ENCODE data around the gene TMEM129.

The TMEM129 gene

DNA sequence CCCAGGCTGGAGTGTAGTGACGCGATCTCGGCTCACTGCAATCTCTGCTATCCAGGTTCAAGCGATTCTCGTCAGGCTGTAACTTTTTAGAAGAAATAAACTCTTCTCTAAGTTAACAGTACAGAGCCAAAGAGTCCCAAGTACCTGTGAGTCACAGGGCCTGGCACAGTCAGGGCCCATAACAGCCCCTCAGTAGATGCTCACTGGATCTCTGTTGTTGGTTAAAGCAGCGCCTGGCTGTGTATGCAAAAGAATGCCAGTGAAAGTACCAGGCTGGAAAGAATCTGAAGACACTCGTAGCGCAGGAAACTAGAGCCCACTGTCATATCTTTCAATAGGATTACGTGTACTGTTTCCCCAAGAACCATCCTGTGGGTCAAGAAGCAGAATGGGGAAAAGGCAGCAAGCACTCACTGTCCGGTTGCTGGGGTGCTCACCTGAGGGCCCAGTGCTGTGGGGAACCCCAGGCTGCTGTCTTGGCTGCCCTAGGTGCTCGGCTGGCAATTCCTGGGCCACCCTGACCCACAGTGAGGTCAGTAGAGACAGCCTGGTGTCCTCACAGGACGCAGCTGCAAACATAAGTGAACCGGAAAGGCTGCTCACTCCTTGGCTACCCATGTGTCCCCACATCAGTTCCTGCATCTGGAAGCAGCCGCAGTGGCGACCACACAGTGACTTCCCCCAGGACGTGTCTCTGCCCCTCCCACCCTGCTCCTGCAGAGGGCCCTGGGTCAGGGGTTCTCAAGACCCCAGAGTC lies 5.9 kb downstream of the TMEM129 start:
- Histone ChIP-seq H3K9me3 (ENCODE audit: control insufficient read depth, low read length) (no peaks in the 10 kb centered on the region), H3K9ac (ENCODE audit: low read length) (no peak overlapping the region), H3K4me3 (ENCODE audit: low read length) (no peak overlapping the region), H3K36me3 (ENCODE audit: control insufficient read depth, insufficient read depth, low read length, severe bottlenecking) (peaks cover 13% of the 10 kb centered on the region), H3K4me1 (ENCODE audit: control insufficient read depth, insufficient read depth, low read length) (peaks cover 32% of the 10 kb centered on the region), H3K27me3 (replicated peaks; ENCODE audit: control insufficient read depth, insufficient read depth, low read length) (no peaks in the 10 kb centered on the region)
- DNase-seq (ENCODE audit: low read depth) = no peak

DNA sequence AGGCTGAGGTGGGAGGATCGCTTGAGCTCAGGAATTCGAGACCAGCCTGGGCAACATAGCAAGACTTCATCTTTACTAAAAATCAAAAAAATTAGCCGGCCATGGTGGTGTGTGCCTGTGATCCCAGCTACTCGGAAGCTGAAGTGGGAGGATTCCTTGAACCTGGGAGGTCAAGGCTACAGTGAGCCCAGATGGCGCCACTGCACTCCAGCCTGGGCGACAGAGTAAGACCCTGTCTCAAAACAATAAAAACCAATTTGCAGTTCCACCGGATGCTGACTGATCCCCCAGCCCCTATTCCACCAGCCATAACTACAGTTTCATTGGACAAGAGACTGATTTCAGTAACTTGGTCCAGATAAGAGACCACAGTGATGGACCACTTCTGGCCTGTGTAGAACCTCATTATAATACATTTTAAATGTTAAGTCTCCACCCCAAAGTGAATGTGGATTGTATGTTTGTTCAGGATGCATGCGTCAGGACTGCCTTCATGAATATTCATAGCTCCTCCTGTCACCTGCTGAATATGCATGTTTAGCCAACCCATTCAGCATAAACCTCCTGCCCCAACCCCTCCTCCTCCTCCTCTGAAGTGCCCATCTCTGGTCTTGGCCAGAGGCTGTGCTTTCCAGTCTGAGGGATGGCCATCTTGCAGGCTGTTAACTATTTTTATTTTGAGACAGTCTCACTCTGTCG lies 6.7 kb downstream of the TMEM129 start:
- Histone ChIP-seq H3K9me3 (ENCODE audit: control insufficient read depth, low read length) (no peaks in the 10 kb centered on the region), H3K36me3 (ENCODE audit: control insufficient read depth, insufficient read depth, low read length, severe bottlenecking) (peaks cover 15% of the 10 kb centered on the region)

DNA sequence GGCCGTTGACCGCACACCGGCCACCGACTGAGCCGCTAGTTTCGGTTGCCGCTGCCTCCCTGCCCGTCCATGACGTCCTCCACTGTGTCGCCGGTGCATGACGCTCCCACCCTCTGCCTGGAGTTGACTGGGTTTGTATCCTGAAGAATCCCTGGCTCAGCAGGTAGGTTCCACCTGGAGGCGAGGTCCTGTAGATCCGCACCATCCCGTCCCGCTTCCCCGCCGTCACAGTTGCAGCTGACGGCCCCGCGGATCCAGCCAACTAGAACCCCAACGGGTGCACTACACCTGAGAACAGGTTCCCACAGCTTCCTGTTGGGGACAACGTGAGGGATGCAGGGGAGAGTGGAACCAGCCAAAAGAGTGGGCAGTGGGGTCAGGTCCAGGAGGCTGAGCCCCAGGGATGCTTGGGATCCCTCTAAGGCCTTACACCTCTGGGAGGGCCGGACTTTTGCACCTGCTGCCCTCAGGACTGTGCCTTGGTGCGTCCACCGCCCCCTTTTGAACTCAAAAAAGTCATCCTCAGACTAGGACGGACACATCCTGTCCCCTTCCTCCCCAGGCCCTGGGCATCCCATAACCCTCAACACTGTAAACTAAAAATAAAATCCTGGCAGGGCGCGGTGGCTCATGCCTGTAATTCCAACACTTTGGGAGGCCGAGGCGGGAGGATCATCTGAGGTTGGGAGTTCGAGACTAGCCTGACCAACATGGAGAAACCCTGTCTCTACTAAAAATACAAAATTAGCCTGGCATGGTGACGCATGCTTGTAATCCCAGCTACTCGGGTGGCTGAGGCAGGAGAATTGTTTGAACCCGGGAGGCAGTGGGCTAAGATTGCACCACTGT lies 7.9 kb downstream of the TMEM129 start:
- Histone ChIP-seq H3K27me3 (replicated peaks; ENCODE audit: control insufficient read depth, insufficient read depth, low read length) (no peaks in the 10 kb centered on the region), H3K9me3 (ENCODE audit: control insufficient read depth, low read length) (no peaks in the 10 kb centered on the region), H3K36me3 (ENCODE audit: control insufficient read depth, insufficient read depth, low read length, severe bottlenecking) (peaks cover 13% of the 10 kb centered on the region), H3K4me3 (ENCODE audit: low read length) (peak overlapping the region; percentile 94), H3K4me1 (ENCODE audit: control insufficient read depth, insufficient read depth, low read length) (peaks cover 22% of the 10 kb centered on the region), H3K9ac (ENCODE audit: low read length) (peak overlapping the region; percentile 93)
- DNase-seq (ENCODE audit: low read depth) = no peak

More for the DNA sequence above, 6.7 kb downstream of the TMEM129 start:
- Histone ChIP-seq H3K27me3 (replicated peaks; ENCODE audit: control insufficient read depth, insufficient read depth, low read length) (no peaks in the 10 kb centered on the region), H3K4me3 (ENCODE audit: low read length) (no peak overlapping the region), H3K4me1 (ENCODE audit: control insufficient read depth, insufficient read depth, low read length) (peaks cover 29% of the 10 kb centered on the region), H3K9ac (ENCODE audit: low read length) (peak overlapping the region; percentile 22)
- no peak for DNase-seq (ENCODE audit: low read depth)

DNA sequence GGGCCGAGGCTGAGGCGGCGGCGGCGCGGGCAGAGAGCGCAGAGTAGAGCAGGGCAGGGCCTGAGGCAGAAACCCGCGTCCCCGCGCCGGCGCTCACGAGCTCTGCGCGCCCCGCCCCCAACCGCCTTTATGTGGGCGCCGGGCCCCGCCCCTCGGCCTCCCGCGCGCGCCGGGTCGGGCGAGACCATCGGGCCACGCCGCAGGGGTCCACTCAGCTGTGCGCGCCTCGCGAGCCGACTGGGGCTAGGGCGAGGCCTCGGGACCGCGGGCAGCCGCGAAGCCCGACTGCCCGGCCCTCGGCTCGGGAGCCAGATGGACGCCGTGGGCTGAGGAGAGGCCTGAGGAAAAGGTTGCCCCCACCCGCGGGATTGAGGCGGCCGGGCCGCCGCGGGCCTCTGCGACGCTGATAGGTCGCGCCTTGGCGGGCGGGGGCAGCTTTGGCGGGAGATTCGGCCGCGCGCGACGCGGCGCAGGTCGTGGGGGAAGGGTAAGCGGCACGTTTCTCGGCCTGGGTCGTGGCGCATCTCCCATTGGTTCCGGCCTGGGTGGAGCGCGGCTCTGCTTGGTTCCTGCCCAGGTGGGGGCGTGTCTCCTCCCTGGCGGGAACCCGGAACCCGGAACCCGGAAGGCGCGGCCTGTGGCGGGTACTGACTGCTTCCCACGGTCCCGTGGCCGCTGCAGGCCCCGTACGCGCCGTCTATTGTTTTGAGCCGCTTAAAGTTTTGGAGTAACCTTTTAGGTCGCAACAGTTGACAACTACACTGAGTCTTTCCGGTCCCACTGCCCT lies 8.7 kb downstream of the TMEM129 start, which contains the start of gene SLBP:
Gene SLBP (minus strand): TSS at position 104 of the 787 bp plus-strand sequence. CDS start 131 bp downstream, outside the sequence.
- peak within 1 kb of the TSS; percentile 93 for H3K9ac ChIP-seq (ENCODE audit: low read length)
- no peaks in the 10 kb centered on the region for H3K27me3 ChIP-seq (replicated peaks; ENCODE audit: control insufficient read depth, insufficient read depth, low read length)
- no peaks in the 10 kb centered on the region for H3K9me3 ChIP-seq (ENCODE audit: control insufficient read depth, low read length)
- H3K4me3 ChIP-seq (ENCODE audit: low read length) = peak within 1 kb of the TSS; percentile 94
- H3K36me3 ChIP-seq (ENCODE audit: control insufficient read depth, insufficient read depth, low read length, severe bottlenecking) = peaks cover 5% of the 10 kb centered on the region
- DNase-seq (ENCODE audit: low read depth) = peak; percentile 94
- peaks cover 22% of the 10 kb centered on the region for H3K4me1 ChIP-seq (ENCODE audit: control insufficient read depth, insufficient read depth, low read length)

DNA sequence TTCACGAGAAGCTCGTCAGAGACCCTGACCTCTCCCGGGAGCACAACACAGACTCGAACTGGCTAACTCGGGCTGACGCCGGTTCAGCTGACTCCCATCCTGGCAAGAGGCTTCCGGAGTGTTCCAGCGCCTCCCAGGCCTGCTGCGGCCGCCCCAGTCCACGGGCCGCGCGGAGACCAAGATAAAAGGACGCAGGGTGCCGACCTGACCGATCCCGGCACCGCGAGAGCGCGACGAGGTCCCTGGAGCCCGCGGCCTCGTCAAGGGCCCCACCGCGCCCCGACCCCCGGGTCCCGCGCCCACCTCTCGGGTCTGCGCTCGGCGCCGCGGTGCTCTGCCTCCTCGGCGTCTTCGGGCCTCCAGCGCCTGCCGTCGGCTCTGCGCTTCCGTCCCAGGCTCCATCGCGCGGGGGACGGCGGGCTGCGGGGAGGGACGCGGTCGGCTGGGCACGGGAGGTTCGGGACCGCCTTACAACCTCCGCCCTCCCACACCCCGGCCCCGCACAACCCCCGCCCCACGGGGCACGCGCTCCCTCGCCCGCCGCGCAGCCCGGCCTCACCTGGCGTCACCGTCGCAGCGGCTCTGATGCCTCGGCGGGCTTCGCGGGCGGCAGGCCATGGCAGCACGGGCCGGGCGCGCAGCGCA lies 9.4 kb downstream of the TMEM129 start:
- H3K4me1 ChIP-seq (ENCODE audit: control insufficient read depth, insufficient read depth, low read length) = peaks cover 22% of the 10 kb centered on the region
- peak overlapping the region; percentile 94 for H3K4me3 ChIP-seq (ENCODE audit: low read length)
- peaks cover 5% of the 10 kb centered on the region for H3K36me3 ChIP-seq (ENCODE audit: control insufficient read depth, insufficient read depth, low read length, severe bottlenecking)
- H3K9ac ChIP-seq (ENCODE audit: low read length) = peak overlapping the region; percentile 93
- peak; percentile 74 for DNase-seq (ENCODE audit: low read depth)
- no peaks in the 10 kb centered on the region for H3K9me3 ChIP-seq (ENCODE audit: control insufficient read depth, low read length)
- H3K27me3 ChIP-seq (replicated peaks; ENCODE audit: control insufficient read depth, insufficient read depth, low read length) = no peaks in the 10 kb centered on the region

DNA sequence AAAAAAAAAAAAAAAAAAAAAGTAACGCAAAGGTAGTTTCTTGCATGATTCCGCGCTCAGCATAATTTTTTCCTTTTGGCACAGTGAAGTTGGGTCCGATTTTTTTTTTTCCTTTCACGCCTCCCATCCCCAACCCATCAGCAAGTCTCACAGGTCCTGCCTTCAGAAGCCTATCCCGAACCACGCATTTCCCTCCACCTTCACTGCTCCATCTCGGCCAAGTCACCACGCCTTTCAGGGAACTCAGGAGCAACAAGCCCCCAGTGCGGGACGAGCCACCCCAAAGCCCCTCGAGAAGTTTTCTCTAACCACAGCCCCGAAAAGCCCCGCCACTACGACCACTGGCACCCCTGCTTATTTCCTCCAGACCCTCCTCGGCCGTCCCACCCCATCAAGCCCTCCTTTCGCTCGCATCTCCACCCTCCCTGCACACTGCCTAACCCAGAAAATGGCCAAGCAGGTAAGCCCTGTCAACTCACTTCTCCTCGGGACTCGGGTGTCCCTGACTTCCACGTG lies 10.0 kb downstream of the TMEM129 start:
- Histone ChIP-seq H3K36me3 (ENCODE audit: control insufficient read depth, insufficient read depth, low read length, severe bottlenecking) (peaks cover 10% of the 10 kb centered on the region), H3K4me3 (ENCODE audit: low read length) (peak overlapping the region; percentile 94)
- peak; percentile 34 for DNase-seq (ENCODE audit: low read depth)

DNA sequence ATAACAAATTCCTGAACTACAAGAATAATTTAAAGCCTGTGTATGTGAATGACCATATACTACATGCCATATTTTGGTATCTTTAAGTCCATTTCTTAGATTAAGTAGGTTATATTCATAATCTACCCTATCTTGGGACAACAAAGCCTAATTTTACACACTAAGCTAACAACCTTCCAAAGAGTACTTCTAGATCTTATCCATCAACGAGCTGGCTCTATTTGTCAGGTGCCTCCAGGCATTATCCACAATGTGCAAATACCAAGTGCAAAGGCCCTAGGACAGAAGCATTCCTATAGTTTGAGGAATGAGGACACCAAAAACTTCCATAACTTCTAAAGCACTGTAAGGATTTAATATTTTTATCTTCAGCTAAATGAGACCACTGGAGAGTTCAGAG lies 12.5 kb downstream of the TMEM129 start:
- no peaks in the 10 kb centered on the region for H3K9me3 ChIP-seq (ENCODE audit: control insufficient read depth, low read length)
- peaks cover 34% of the 10 kb centered on the region for H3K36me3 ChIP-seq (ENCODE audit: control insufficient read depth, insufficient read depth, low read length, severe bottlenecking)
- no peaks in the 10 kb centered on the region for H3K27me3 ChIP-seq (replicated peaks; ENCODE audit: control insufficient read depth, insufficient read depth, low read length)
- H3K9ac ChIP-seq (ENCODE audit: low read length) = no peak overlapping the region
- H3K4me1 ChIP-seq (ENCODE audit: control insufficient read depth, insufficient read depth, low read length) = peaks cover 22% of the 10 kb centered on the region
- no peak for DNase-seq (ENCODE audit: low read depth)
- H3K4me3 ChIP-seq (ENCODE audit: low read length) = no peak overlapping the region

More for the DNA sequence above, 10.0 kb downstream of the TMEM129 start:
- peaks cover 22% of the 10 kb centered on the region for H3K4me1 ChIP-seq (ENCODE audit: control insufficient read depth, insufficient read depth, low read length)
- H3K27me3 ChIP-seq (replicated peaks; ENCODE audit: control insufficient read depth, insufficient read depth, low read length) = no peaks in the 10 kb centered on the region
- no peaks in the 10 kb centered on the region for H3K9me3 ChIP-seq (ENCODE audit: control insufficient read depth, low read length)
- peak overlapping the region; percentile 93 for H3K9ac ChIP-seq (ENCODE audit: low read length)

DNA sequence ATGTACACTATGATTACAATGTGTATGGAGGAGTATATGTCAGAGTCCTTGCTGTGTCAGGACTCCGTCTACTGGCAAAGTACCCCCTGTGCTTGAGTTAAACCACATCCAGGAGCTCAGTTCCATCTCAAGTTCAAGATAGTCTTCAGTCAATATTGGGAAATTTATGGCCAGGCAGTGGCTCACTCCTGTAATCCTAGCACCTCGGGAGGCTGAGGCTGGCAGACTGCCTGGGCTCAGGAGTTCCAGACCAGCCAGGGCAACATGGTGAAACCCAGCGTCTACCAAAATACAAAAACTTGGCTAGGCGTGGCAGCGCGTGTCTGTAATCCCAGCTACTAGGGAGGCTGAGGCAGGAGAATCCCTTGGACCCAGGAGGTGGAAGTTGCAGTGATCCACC lies 14.8 kb downstream of the TMEM129 start:
- Histone ChIP-seq H3K9me3 (ENCODE audit: control insufficient read depth, low read length) (no peaks in the 10 kb centered on the region), H3K36me3 (ENCODE audit: control insufficient read depth, insufficient read depth, low read length, severe bottlenecking) (peaks cover 51% of the 10 kb centered on the region), H3K4me3 (ENCODE audit: low read length) (no peak overlapping the region), H3K27me3 (replicated peaks; ENCODE audit: control insufficient read depth, insufficient read depth, low read length) (no peaks in the 10 kb centered on the region), H3K4me1 (ENCODE audit: control insufficient read depth, insufficient read depth, low read length) (peaks cover 15% of the 10 kb centered on the region), H3K9ac (ENCODE audit: low read length) (no peak overlapping the region)
- no peak for DNase-seq (ENCODE audit: low read depth)

DNA sequence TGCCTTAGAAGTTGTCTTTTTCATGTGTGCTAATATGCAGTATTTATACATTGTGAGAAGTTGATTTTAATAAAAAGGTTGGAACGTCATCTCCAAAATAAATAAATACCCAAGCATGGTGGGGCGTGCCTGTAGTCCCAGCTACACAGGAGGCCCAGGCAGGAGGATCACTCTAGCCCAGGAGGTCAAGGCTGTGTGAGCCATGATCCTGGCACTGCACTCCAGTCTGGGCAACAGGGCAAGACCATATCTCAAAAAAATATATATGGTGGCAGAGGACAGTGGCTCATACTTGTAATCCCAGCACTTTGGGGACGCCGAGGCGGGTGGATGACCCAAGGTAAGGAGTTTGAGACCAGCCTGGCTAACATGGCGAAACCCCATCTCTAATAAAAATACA lies 15.4 kb downstream of the TMEM129 start:
- Histone ChIP-seq H3K9ac (ENCODE audit: low read length) (no peak overlapping the region), H3K4me3 (ENCODE audit: low read length) (no peak overlapping the region), H3K36me3 (ENCODE audit: control insufficient read depth, insufficient read depth, low read length, severe bottlenecking) (peaks cover 54% of the 10 kb centered on the region), H3K4me1 (ENCODE audit: control insufficient read depth, insufficient read depth, low read length) (peaks cover 8% of the 10 kb centered on the region), H3K9me3 (ENCODE audit: control insufficient read depth, low read length) (no peaks in the 10 kb centered on the region), H3K27me3 (replicated peaks; ENCODE audit: control insufficient read depth, insufficient read depth, low read length) (no peaks in the 10 kb centered on the region)
- no peak for DNase-seq (ENCODE audit: low read depth)

DNA sequence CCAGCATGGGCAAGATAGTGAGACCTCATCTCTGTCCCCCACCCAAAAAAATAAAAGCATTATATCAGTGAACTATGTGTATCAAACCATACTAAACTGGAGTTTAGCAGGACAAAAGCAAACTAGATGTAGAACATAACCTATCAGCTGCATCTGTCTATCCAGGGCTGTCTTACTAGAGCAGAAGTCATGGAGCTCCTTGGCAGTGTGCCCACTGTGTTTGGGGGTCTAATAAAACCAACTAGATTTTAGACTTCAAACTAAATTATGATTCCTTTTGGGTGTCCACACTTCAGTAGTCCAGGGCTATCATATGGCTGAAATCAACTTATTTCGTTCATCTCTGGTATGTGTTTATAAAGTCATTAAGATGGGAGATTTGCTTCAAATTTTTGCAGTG lies 17.3 kb downstream of the TMEM129 start:
- Histone ChIP-seq H3K9me3 (ENCODE audit: control insufficient read depth, low read length) (no peaks in the 10 kb centered on the region), H3K27me3 (replicated peaks; ENCODE audit: control insufficient read depth, insufficient read depth, low read length) (no peaks in the 10 kb centered on the region), H3K36me3 (ENCODE audit: control insufficient read depth, insufficient read depth, low read length, severe bottlenecking) (peaks cover 68% of the 10 kb centered on the region), H3K4me3 (ENCODE audit: low read length) (no peak overlapping the region), H3K9ac (ENCODE audit: low read length) (no peak overlapping the region), H3K4me1 (ENCODE audit: control insufficient read depth, insufficient read depth, low read length) (no peaks in the 10 kb centered on the region)
- DNase-seq (ENCODE audit: low read depth) = no peak

All from adipocyte (in vitro differentiated cells).